IMR-90 (cell line): ENCODE data around the gene TBX4. TPM values are rescaled to one million over a fixed set of nuclear protein-coding genes. Genes with fewer than 3 reads are reported as not detected.

ENCODE experiments used
- ATAC-seq: fragments of 200-7000 bp; cut with Tn5 transposase; 2 replicates; pipeline ENCODE4 v1.9.1; 2020; ENCODE audit warnings: low read depth, mild to moderate bottlenecking, moderate library complexity
- BruUV-seq: library from RNA; stranded (reverse); fragments of 400-500 nt; replicated peaks from 2 replicates; lab custom pipeline; 2021; lab: Mats Ljungman, UMichigan
- CTCF ChIA-PET: fragments of 300-600 bp; formaldehyde crosslinking; extraction: SDS; loops from one replicate; lab custom pipeline; 2021; ENCODE audit warnings: antibody characterized with exemption; lab: Yijun Ruan, JAX
- POLR2A ChIA-PET: fragments of 300-600 bp; sonication (Branson Sonifier 250); formaldehyde crosslinking; loops from one replicate; lab custom pipeline; 2022; ENCODE audit warnings: antibody characterized with exemption; ENCODE audit not compliant: unreplicated experiment; lab: Charles Lee
- DNase-seq: peaks from one replicate; pipeline ENCODE4 v3.0.0; 2013
- H2AFZ ChIP-seq: replicated peaks from 2 replicates; pipeline ENCODE3; 2013; ENCODE audit warnings: low read length, mild to moderate bottlenecking; ENCODE audit not compliant: poor library complexity
- H2AK5ac ChIP-seq: 2 replicates; pipeline ENCODE4 v1.6.1; 2013; ENCODE audit warnings: low read depth, low read length, inconsistent platforms
- H2AK9ac ChIP-seq: replicated peaks from 2 replicates; pipeline ENCODE3; 2013; ENCODE audit warnings: mild to moderate bottlenecking, low read depth, low read length, moderate library complexity; ENCODE audit not compliant: poor library complexity
- H2BK120ac ChIP-seq: 2 replicates; pipeline ENCODE4 v1.6.1; 2013; ENCODE audit warnings: low read depth, low read length, inconsistent platforms
- H2BK15ac ChIP-seq: 3 replicates; pipeline ENCODE4 v1.6.1; 2013; ENCODE audit warnings: low read depth, low read length, inconsistent platforms
- H2BK20ac ChIP-seq: 2 replicates; pipeline ENCODE4 v1.6.1; 2013; ENCODE audit warnings: low read depth, mild to moderate bottlenecking, inconsistent platforms, low read length, moderate library complexity
- H2BK5ac ChIP-seq: 2 replicates; pipeline ENCODE4 v1.6.1; 2013; ENCODE audit warnings: mild to moderate bottlenecking, low read depth, low read length, inconsistent platforms; ENCODE audit not compliant: poor library complexity, severe bottlenecking
- H3K14ac ChIP-seq: replicated peaks from 2 replicates; pipeline ENCODE4 v1.6.1; 2013; ENCODE audit warnings: low read depth, low read length, inconsistent platforms
- H3K18ac ChIP-seq: 2 replicates; pipeline ENCODE4 v1.6.1; 2013; ENCODE audit warnings: low read depth, low read length, control low read depth
- H3K23ac ChIP-seq: 2 replicates; pipeline ENCODE4 v1.6.1; 2013; ENCODE audit warnings: low read depth, low read length, inconsistent platforms
- H3K27ac ChIP-seq: 2 replicates; pipeline ENCODE4 v1.5.1; 2013; ENCODE audit warnings: mild to moderate bottlenecking, control low read depth, low read length; ENCODE audit not compliant: insufficient read depth
- H3K27me3 ChIP-seq: 2 replicates; pipeline ENCODE4 v1.6.1; 2013; ENCODE audit warnings: low read length; ENCODE audit not compliant: control insufficient read depth, insufficient read depth
- H3K36me3 ChIP-seq: 2 replicates; pipeline ENCODE4 v1.6.1; 2013; ENCODE audit warnings: low read length, mixed read lengths; ENCODE audit not compliant: control insufficient read depth, insufficient read depth
- H3K4ac ChIP-seq: 2 replicates; pipeline ENCODE4 v1.6.1; 2013; ENCODE audit warnings: low read depth, low read length, inconsistent platforms
- H3K4me1 ChIP-seq: 2 replicates; pipeline ENCODE4 v1.6.1; 2013; ENCODE audit warnings: low read length, mixed read lengths; ENCODE audit not compliant: control insufficient read depth, insufficient read depth
- H3K4me2 ChIP-seq: 2 replicates; pipeline ENCODE4 v1.6.1; 2013; ENCODE audit warnings: low read depth, mild to moderate bottlenecking, control low read depth, low read length, moderate library complexity
- H3K4me3 ChIP-seq: 2 replicates; pipeline ENCODE4 v1.5.1; 2013; ENCODE audit warnings: low read depth, mild to moderate bottlenecking, control low read depth, low read length, moderate library complexity; ENCODE audit not compliant: insufficient read depth
- H3K56ac ChIP-seq: 2 replicates; pipeline ENCODE4 v1.6.1; 2013; ENCODE audit warnings: low read length, inconsistent platforms; ENCODE audit not compliant: insufficient read depth; ENCODE audit errors: extremely low read depth
- H3K79me1 ChIP-seq, 2 experiments: 2 replicates each; pipeline ENCODE4 v1.6.1; 2013; ENCODE audit warnings: low read length in 2 of 2, inconsistent platforms in 1 of 2, low read depth in 1 of 2
- H3K9ac ChIP-seq: 2 replicates; pipeline ENCODE4 v1.6.1; 2013; ENCODE audit warnings: low read depth, low read length, control low read depth
- H3K9me1 ChIP-seq: 2 replicates; pipeline ENCODE4 v1.6.1; 2013; ENCODE audit warnings: low read length, inconsistent platforms; ENCODE audit not compliant: insufficient read depth
- H3K9me3 ChIP-seq: 2 replicates; pipeline ENCODE4 v1.6.1; 2013; ENCODE audit warnings: low read length; ENCODE audit not compliant: control insufficient read depth, insufficient read depth
- H4K20me1 ChIP-seq: 2 replicates; pipeline ENCODE4 v1.6.1; 2013; ENCODE audit warnings: low read length, inconsistent platforms; ENCODE audit not compliant: insufficient read depth
- H4K5ac ChIP-seq: 2 replicates; pipeline ENCODE4 v1.6.1; 2013; ENCODE audit warnings: mild to moderate bottlenecking, low read depth, low read length, control low read depth
- H4K8ac ChIP-seq, 2 experiments: 2 replicates each; pipeline ENCODE4 v1.6.1; 2013; ENCODE audit warnings: low read depth in 2 of 2, low read length in 2 of 2, control low read depth in 1 of 2, inconsistent platforms in 1 of 2
- H4K91ac ChIP-seq: 2 replicates; pipeline ENCODE4 v1.6.1; 2013; ENCODE audit warnings: low read depth, low read length, inconsistent platforms; ENCODE audit not compliant: insufficient read depth
- BHLHE40 ChIP-seq: fragments of 150-350 bp; IDR thresholded peaks from 2 replicates; pipeline ENCODE4 v1.6.1; 2016; ENCODE audit warnings: mild to moderate bottlenecking, low read depth, low read length
- CEBPB ChIP-seq: IDR thresholded peaks from 2 replicates; pipeline ENCODE4 v1.6.1; 2012; ENCODE audit warnings: low read depth, low read length, improper control_type of control experiment
- FOS ChIP-seq: fragments of 150-350 bp; IDR thresholded peaks from 2 replicates; pipeline ENCODE4 v1.6.1; 2016; ENCODE audit warnings: low read depth, low read length
- MAFK ChIP-seq: IDR thresholded peaks from 2 replicates; pipeline ENCODE4 v1.6.1; 2012; ENCODE audit warnings: low read depth, low read length, improper control_type of control experiment
- MXI1 ChIP-seq: IDR thresholded peaks from 2 replicates; pipeline ENCODE4 v1.6.1; 2012; ENCODE audit warnings: low read depth, mild to moderate bottlenecking, low read length, moderate library complexity, borderline replicate concordance
- NFE2L2 ChIP-seq: fragments of 150-350 bp; IDR thresholded peaks from 2 replicates; pipeline ENCODE4 v1.6.1; 2016; ENCODE audit warnings: low read depth, mild to moderate bottlenecking, low read length
- POLR2A ChIP-seq: IDR thresholded peaks from 2 replicates; pipeline ENCODE4 v1.6.1; 2012; ENCODE audit warnings: mild to moderate bottlenecking, low read depth, low read length
- RAD21 ChIP-seq: IDR thresholded peaks from 2 replicates; pipeline ENCODE4 v1.6.1; 2012; ENCODE audit warnings: low read length, improper control_type of control experiment
- RCOR1 ChIP-seq: IDR thresholded peaks from 2 replicates; pipeline ENCODE4 v1.6.1; 2012; ENCODE audit warnings: mild to moderate bottlenecking, low read length, improper control_type of control experiment; ENCODE audit not compliant: insufficient replicate concordance
- WGBS, 2 experiments: methylation state at CpG; one replicate each; pipeline versions ENCODE4 v1.1.5 to v1.1.7; 2013; ENCODE audit warnings: missing lambda C conversion rate in 2 of 2; ENCODE audit not compliant: insufficient read length in 1 of 2; ENCODE audit errors: extremely low coverage in 2 of 2; 5-methylcytosine and 5-hydroxymethylcytosine counted together
- dilution Hi-C: fragments of 300-500 bp; cut with HindIII; formaldehyde crosslinking; loops from one replicate; pipeline ENCODE4 v1.14.3; 2018; ENCODE audit warnings: low sequenced_read_pairs; ENCODE audit not compliant: unreplicated experiment
- in situ Hi-C: fragments of 300-500 bp; cut with MboI; formaldehyde crosslinking; loops from 3 replicates; pipeline ENCODE4 v1.14.3; 2019; ENCODE audit warnings: low sequenced_read_pairs, inconsistent platforms, mixed read lengths
- intact Hi-C: fragments of 100-400 bp; cut with micrococcal nuclease; formaldehyde crosslinking; loops from 2 replicates; pipeline ENCODE4 v1.10.0; 2022
- polyA plus RNA-seq, 3 experiments: library from polyadenylated mRNA; depleted of rRNA; stranded (reverse); fragments of >200 nt; gene quantifications; 2 replicates each; pipeline ENCODE4 v1.2.3, GENCODE V29; 2012; ENCODE audit warnings: low replicate concordance in 1 of 3
- total RNA-seq: library from RNA; depleted of rRNA; stranded (reverse); fragments of >200 nt; gene quantifications from 2 replicates; pipeline ENCODE4 v1.2.3, GENCODE V29; 2012
- TF ChIP-seq, protein P1 (sequence below): conservative IDR thresholded peaks from 2 replicates; pipeline ENCODE4 v1.5.1; 2012; ENCODE audit warnings: mild to moderate bottlenecking, low read depth, low read length, improper control_type of control experiment

TBX4 gene
- total and polyA plus RNA-seq, 2 of the 4 experiments (the other 2 are of a cell fraction): 0.05 TPM; not detected in 1

GRCh38 chr17:61476476-61477203 lies 24.4 kb downstream of the TBX4 start:
- in situ Hi-C loops (no loop called here), intact Hi-C loops (no loop called here), dilution Hi-C loops (no loop called here)
- DNase-seq (no peak), ATAC-seq (no peak)
- TF ChIP-seq, protein P1, sequence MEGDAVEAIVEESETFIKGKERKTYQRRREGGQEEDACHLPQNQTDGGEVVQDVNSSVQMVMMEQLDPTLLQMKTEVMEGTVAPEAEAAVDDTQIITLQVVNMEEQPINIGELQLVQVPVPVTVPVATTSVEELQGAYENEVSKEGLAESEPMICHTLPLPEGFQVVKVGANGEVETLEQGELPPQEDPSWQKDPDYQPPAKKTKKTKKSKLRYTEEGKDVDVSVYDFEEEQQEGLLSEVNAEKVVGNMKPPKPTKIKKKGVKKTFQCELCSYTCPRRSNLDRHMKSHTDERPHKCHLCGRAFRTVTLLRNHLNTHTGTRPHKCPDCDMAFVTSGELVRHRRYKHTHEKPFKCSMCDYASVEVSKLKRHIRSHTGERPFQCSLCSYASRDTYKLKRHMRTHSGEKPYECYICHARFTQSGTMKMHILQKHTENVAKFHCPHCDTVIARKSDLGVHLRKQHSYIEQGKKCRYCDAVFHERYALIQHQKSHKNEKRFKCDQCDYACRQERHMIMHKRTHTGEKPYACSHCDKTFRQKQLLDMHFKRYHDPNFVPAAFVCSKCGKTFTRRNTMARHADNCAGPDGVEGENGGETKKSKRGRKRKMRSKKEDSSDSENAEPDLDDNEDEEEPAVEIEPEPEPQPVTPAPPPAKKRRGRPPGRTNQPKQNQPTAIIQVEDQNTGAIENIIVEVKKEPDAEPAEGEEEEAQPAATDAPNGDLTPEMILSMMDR: no peak
- no peak for TF ChIP-seq MAFK
- TF ChIP-seq CEBPB: no peak
- TF ChIP-seq RAD21: no peak
- no peak for TF ChIP-seq BHLHE40
- no peak for TF ChIP-seq NFE2L2
- no peak for TF ChIP-seq MXI1
- no peak for TF ChIP-seq FOS
- TF ChIP-seq RCOR1: no peak
- no peak for TF ChIP-seq POLR2A
- Histone ChIP-seq H2BK5ac (no peak overlapping the region), H3K9ac (no peak overlapping the region), H2AK5ac (peak overlapping the region; percentile 5; the same call in 1 of the 2 replicates), H3K4ac (peak overlapping the region; percentile 39), H3K36me3 (no peaks in the 10 kb centered on the region), H4K5ac (no peak overlapping the region), H4K91ac (no peak overlapping the region), H3K14ac (peak overlapping the region; percentile 77; the same call in 1 of the 2 replicates), H2BK20ac (peak overlapping the region; percentile 58), H2AK9ac (peak overlapping the region; percentile 60), H3K27ac (no peak overlapping the region), H3K9me1 (peaks cover 14% of the 10 kb centered on the region), H3K79me1 (no peaks in the 10 kb centered on the region), H3K4me2 (no peak overlapping the region), H4K8ac (no peak overlapping the region), H3K4me1 (peaks cover 10% of the 10 kb centered on the region), H3K4me3 (no peak overlapping the region), H3K9me3 (no peaks in the 10 kb centered on the region), H3K23ac (no peak overlapping the region; the same call in 1 of the 2 replicates), H3K27me3 (peaks cover 3% of the 10 kb centered on the region), H4K20me1 (no peaks in the 10 kb centered on the region), H2BK120ac (peak overlapping the region; percentile 38; the same call in 1 of the 2 replicates), H3K18ac (no peak overlapping the region), H2BK15ac (peak overlapping the region; percentile 66; the same call in 1 of the 3 replicates), H3K56ac (no peak overlapping the region), H2AFZ (peak overlapping the region; percentile 61)
- 55% methylated on average over 7 of the region's 17 CpGs; no CpG with 5 or more reads in 1 of the 2 experiments for WGBS, 2 experiments
- ChIA-PET CTCF (no interaction called here), POLR2A (no interaction called here)
- BruUV-seq: no TSS peak
